ENCODE results near the gene ABHD17C.

- TF ChIP-seq CTCF (IDR thresholded peaks at IDR 0.05) (no peak), POLR2A (IDR thresholded peaks at IDR 0.05) (no peak)
Observed at GRCh38 chr15:80742081-80742480, 47.0 kb downstream of the ABHD17C start.

Measured in right lobe of liver (tissue), 4 donors.